Gastroesophageal sphincter (tissue), 3 donors: Measurements from ENCODE around the gene BTBD9.

Source experiments
- CTCF ChIP-seq, 4 experiments: fragments of 200-600 bp in 2 of 4; fragments of 450-650 bp in 2 of 4; sonication (generic) in 1 of 4; IDR thresholded peaks; one replicate each; pipeline ENCODE4 v1.5.1; 2017 to 2019; ENCODE audit warnings: antibody characterized with exemption in 4 of 4, mild to moderate bottlenecking in 2 of 4, moderate library complexity in 2 of 4
- EP300 ChIP-seq: sonication (generic); formaldehyde crosslinking; IDR thresholded peaks from one replicate; pipeline ENCODE4 v1.6.1; 2017; ENCODE audit warnings: antibody characterized with exemption, mild to moderate bottlenecking
- POLR2A ChIP-seq, 2 donors: fragments of 450-650 bp; IDR thresholded peaks; one replicate each; pipeline ENCODE4 v1.6.1; 2017; ENCODE audit warnings: antibody characterized with exemption in 2 of 2, mild to moderate bottlenecking in 2 of 2, moderate library complexity in 1 of 2
- POLR2AphosphoS5 ChIP-seq: sonication (generic); formaldehyde crosslinking; IDR thresholded peaks from one replicate; pipeline ENCODE4 v1.6.1; 2017; ENCODE audit warnings: antibody characterized with exemption

GRCh38 chr6:38215651-38216311 is 423.9 kb downstream of the BTBD9 start:
- TF ChIP-seq CTCF (IDR thresholded peaks at IDR 0.05) (no peak), POLR2A (IDR thresholded peaks at IDR 0.05) (no peak), EP300 (no peak), POLR2AphosphoS5 (no peak)
